ENCODE results near the gene CTNNA2.

Gene CTNNA2

GRCh38 chr2:79855264-79856006 is 342.6 kb downstream of the CTNNA2 start:
- peak; percentile 1 for DNase-seq (ENCODE audit: low spot score)

DNA sequence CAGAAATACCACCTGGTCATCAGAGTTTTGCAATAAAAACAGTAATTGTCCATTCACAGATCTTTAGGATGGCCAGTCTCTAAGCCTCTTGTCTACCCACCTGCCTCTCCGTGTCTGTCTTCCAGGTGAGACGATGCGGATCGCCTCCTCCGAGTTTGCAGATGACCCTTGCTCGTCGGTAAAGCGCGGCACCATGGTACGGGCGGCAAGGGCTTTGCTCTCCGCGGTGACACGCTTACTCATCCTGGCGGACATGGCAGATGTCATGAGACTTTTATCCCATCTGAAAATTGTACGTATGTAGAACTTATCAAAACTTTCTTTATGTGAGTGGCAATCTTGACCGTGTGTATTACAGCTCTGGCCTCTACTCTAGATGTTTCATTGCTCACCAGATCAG is 345.0 kb downstream of the CTNNA2 start:
- no peak for DNase-seq (ENCODE audit: low spot score)

DNA sequence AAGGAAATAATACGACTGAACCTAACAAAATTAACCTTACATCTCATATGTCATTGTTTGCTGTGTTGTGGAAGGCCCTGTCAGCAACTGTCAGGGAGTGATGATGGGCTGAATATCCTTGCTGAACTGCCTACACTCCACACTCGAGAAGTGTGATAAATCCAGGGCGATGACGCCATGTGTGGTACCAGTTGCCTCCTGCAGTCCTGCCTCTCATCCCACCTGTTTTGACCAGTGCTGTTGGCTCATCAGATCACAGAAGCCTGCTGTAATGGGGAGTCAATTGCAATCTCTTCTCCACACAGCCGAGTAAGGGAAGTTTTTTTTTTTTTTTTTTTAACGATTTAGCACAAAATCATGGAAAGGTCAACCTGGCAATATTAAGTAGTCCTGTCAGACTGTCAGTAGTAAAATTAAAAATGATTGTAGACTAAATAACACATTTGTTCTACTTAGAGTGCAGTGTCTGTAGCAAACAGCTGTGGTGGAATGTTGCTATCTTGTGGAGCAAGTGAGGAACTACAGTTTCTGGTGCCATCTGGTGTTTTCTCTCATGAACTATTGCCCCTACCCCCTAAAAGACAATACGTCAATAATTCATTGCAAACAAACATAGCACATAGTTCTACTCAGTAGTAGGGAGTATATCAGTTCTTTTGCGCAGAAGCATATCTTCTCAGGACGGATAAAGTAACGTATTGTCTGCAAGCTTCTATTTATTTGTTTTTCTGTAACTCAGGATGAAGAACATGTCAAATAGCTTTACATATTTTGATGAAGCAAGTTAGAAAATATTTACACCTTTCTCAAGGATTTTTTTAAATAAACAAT is 347.6 kb downstream of the CTNNA2 start:
- peak; percentile 58 for DNase-seq (ENCODE audit: low spot score)

DNA sequence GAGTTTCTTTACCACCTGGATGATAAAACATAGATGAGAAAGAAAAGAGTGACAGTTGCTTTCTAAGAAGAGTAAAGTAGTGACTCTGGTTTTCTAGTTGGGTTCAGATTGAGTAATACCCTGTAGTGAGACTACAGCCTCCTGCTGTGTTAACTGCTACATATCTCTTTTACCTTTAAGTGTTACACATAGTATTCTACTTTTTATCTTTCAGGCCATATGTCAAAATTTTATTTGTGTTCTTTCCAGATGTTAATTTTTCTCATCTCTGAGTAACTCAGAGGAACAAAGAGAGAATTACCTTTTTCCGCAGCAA is 348.2 kb downstream of the CTNNA2 start:
- DNase-seq (ENCODE audit: low spot score): no peak

DNA sequence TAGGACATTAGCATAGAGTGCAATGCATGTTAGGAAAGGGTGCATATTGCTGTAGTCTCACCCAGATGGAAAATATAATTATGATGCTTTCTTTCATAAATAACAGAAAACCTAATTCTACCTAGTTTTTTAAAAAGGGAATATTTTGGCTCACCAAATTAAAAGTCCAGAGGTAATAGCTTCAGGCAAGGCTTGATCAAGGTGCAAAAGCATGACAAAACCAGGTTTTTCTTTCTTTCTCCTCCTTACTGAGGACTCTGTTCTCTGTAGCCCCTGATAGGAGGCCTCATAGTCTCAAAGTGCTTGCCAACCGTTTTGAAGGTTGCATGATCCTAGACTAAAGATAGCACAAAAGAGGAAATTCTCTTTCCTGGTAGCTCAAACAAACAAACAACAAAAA is 349.9 kb downstream of the CTNNA2 start:
- no peak for DNase-seq (ENCODE audit: low spot score)

GRCh38 chr2:79872656-79873055 is 359.8 kb downstream of the CTNNA2 start:
- DNase-seq (ENCODE audit: low spot score): no peak

- DNase-seq (ENCODE audit: low spot score): no peak
Measured at GRCh38 chr2:79874015-79874414, 361.2 kb downstream of the CTNNA2 start.

DNA sequence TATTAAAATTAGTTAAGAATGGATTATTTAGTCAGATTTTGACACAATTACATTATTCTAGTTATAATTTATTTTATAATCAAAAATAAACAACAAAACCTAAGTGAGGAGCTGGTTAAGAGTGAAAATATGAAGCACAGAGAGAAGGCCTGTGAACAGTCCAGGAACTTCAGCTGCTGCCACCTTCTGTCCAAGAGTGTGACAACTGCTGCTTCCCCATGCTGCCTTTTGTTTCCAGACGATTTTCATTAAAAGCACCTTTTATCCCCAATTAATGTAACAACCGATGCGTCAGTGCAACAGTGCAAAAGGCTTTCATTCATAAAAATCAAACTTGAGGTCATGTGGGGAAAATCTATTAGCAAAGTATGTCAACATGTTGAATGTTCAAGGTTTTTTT is 363.6 kb downstream of the CTNNA2 start:
- DNase-seq (ENCODE audit: low spot score): peak; percentile 61

DNA sequence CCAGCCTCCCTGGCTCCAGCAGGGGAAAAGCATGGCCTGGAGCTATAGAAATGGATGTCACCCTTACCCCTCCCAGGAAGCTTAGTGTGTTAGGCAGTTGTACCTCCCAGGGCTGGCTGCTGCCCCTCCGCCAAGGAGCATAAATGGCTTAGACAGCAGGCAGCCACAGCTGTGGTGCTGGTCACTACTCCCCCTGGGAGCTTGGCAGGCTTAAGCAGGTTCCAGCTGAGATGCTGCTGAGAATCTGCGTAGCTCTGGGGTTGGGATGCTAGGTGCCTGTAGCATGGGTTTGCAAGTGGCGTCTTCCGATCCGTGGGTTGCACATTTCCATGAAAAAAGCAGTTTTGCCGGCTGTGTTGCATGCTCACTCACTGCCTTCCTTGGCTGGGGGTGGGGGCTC is 369.7 kb downstream of the CTNNA2 start:
- DNase-seq (ENCODE audit: low spot score): no peak

DNA sequence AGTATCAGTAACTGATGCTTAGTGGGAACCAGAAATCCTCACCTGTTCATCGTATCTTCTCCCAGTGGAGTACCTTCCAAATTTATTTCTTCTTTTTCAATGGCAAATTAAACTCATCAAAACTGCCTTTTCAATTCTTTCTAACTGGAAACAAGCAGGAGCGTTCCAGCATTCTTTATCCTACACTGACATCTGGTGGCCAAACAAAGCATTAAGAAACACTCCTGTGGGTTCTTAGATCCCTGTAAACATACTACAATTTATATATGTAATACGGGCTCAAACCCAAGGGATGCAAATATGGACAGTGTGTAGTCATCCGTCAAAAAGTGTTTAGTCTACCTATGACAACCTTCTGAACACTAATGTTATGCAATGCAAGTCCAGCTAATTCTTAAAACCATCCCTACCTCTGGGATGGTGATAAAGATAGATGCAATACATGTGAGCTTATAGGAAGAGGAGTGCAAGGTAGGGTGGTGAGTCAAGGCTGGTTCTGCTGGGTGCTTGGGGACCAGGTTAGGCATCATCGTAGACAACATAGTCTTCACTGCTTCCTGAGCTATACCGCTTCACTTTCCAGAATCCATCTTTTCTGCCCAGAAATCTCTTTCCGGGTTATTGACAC is 375.0 kb downstream of the CTNNA2 start:
- peak; percentile 61 for DNase-seq (ENCODE audit: low spot score)

- DNase-seq (ENCODE audit: low spot score): no peak
Measured at GRCh38 chr2:79892123-79892522, 379.3 kb downstream of the CTNNA2 start.

- DNase-seq (ENCODE audit: low spot score): no peak
Measured at GRCh38 chr2:79899196-79899595, 386.3 kb downstream of the CTNNA2 start.

GRCh38 chr2:79901161-79901560 is 388.3 kb downstream of the CTNNA2 start:
- no peak for DNase-seq (ENCODE audit: low spot score)

DNA sequence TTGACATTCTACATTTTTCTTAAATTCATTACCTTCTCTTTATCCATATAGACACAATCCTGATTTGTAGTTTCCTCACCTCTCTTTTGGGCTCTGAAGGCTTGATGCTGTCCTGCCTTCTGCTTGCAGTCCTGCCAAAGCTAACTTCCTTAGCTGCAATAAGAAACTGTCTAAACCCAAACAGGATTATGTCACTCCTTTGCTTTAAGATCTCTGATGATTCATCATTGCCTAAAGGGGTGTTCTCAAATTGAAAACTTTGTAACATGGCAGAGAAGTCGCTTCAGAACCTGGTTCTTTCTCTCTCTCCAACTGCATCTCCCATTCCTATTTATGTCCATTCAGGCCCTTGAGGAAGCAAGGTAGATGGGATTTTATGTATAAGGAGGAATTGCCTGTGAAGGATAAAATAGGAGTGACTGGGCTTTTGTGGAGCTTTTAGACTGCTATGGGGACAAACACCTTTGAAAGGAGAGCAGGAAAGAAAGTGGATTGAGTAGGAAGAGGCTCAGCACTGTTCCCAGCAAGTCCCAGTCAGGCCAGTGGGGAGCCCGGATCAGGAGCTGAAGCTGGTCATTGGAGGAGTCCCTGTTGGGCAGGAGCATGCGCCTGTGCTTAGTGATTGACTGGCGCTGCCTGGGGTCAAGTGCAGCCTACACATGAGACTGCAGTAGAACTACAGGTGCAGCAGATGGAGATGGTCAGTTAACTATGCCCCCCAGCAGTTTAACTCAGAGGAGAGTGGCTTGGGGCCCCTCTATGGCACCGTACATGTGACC is 390.6 kb downstream of the CTNNA2 start:
- peak; percentile 22 for DNase-seq (ENCODE audit: low spot score)

- no peak for DNase-seq (ENCODE audit: low spot score)
Measured at GRCh38 chr2:79906139-79906890, 393.5 kb downstream of the CTNNA2 start.

DNA sequence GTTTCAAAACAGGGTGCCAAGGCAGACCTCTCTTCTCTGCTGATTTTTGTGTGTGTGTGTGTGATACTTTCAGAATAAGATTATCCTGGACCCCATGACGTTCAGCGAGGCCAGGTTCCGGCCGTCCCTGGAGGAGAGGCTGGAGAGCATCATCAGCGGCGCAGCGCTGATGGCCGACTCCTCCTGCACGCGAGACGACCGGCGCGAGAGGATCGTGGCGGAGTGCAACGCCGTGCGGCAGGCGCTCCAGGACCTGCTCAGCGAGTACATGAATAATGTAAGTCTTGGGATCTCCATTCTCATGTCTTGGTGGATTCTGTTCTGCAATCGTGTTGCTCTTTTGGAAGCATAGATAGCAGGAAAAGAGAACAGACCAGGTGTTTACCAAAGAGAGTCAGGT is 396.7 kb downstream of the CTNNA2 start:
- DNase-seq (ENCODE audit: low spot score): no peak

DNA sequence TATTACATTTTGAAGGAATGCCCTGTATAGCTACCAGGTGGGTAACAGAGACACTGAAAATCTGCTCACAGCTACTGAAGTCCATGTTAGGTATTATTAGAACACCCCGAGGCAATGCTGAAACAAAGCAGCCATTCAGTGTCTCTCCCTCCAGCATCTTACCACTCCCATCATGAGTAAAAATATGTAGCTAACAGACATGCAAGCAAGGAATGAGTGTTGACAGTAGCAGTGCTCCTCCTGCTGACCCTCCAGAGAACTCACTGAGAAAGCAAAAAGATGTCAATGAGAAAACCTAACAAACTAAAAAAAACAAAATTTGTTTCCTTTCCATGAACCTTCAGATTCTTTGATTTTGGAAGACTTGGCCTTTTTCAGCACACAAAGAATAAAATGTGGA is 397.8 kb downstream of the CTNNA2 start:
- no peak for DNase-seq (ENCODE audit: low spot score)

DNA sequence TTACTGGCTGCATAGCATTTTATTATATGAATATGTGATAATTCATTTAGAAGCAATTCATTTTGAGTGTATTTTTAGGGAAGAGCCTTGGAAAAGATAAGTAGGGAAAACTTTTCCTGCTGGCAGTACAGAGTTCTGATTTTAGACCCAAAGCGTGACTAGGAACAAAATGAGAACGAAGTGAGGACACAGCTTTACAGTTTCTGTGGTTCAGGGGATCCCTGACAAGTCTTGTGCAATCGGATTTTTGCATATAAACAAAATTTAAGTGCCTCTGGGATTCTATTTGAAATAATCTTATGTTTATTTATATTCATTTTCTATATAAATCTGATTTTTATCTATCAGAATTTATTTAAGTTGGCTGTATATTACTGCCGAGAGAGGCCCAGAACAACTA is 402.6 kb downstream of the CTNNA2 start:
- DNase-seq (ENCODE audit: low spot score): no peak

DNA sequence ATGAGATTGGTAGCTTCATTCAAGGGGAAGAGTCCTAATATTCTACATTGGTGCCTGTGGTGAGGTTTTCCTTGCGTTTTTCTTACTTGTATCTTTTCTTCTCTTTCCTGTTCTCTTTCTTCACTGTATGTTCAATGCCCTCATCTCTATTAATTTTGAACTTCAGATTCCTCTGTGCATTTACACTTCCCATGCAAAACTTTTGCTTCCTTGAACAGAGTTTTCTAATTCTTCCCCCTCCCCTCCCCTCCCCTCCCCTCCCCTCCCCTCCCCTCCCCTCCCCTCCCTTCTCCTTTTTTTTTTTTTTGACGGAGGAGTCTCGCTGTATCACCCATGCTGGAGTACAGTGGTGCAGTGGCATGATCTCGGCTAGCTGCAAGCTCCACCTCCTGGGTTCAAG is 403.4 kb downstream of the CTNNA2 start:
- DNase-seq (ENCODE audit: low spot score): no peak

- no peak for DNase-seq (ENCODE audit: low spot score)
Measured at GRCh38 chr2:79920512-79921076, 407.7 kb downstream of the CTNNA2 start.

DNA sequence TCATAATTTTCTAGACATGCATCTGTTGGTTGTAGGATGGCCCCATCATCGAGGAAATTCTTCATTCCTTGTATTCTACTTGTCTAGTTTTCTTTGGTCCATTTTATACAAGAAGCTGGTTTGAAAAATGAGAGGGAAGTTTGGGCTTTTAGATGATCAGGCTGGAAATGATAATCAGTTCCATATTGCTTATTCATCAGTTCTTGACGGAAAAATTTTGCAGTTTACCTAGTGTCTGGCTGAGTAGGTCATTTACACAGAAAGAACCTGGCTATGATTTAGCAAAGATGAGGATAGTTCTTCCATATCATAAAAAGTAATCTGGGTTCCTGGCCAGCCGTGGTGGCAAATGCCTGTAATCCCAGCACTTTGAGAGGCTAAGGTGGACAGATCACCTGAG is 416.8 kb downstream of the CTNNA2 start:
- DNase-seq (ENCODE audit: low spot score): no peak

Measured in RKO (cell line).